ENCODE data around the gene OGT. TPM values are rescaled to one million over a fixed set of nuclear protein-coding genes. Genes with fewer than 3 reads are reported as not detected.

OGT gene
- total RNA-seq, 1 experiment from 2014 or later: 130 TPM

- DNase-seq (ENCODE audit: low spot score): no peak
- ChIA-PET CTCF (no interaction called here), POLR2A (ENCODE audit: low non-redundant PET) (no interaction called here)
- Histone ChIP-seq H3K9me3 (ENCODE audit: low read depth, low read length, poor library complexity, severe bottlenecking) (no peaks in the 10 kb centered on the region), H3K4me3 (ENCODE audit: low read depth, low read length, poor library complexity, severe bottlenecking) (no peak overlapping the region), H3K36me3 (ENCODE audit: insufficient read depth, low read length, poor library complexity, severe bottlenecking) (peaks cover 34% of the 10 kb centered on the region), H3K27me3 (replicated peaks; ENCODE audit: insufficient read depth, low read depth, low read length, poor library complexity) (no peaks in the 10 kb centered on the region), H3K4me1 (ENCODE audit: insufficient read depth, low read length, poor library complexity, severe bottlenecking) (no peaks in the 10 kb centered on the region), H3K27ac (ENCODE audit: low read depth, low read length, poor library complexity, severe bottlenecking) (no peak overlapping the region)
- TF ChIP-seq CTCF (conservative IDR thresholded peaks at IDR 0.05; ENCODE audit: low read depth, low read length): no peak
- TF ChIP-seq EZH2 (IDR thresholded peaks at IDR 0.05; ENCODE audit: borderline replicate concordance, low read depth, low read length, poor library complexity, severe bottlenecking): no peak
- no TSS peak for BruUV-seq (replicated peaks)
- intact Hi-C loops (cut with micrococcal nuclease; ENCODE audit: unreplicated experiment): no loop called here
These were observed 44.8 kb downstream of the OGT start for GRCh38 chrX:71577682-71578081.

GRCh38 chrX:71578253-71579135, 45.6 kb downstream of the OGT start, which contains the start of gene GCNA:
Gene GCNA (plus strand): TSS chrX:71578437. CDS start chrX:71580822, 2,385 bp downstream.
- intact Hi-C loops (cut with micrococcal nuclease; ENCODE audit: unreplicated experiment): no loop called here
- Histone ChIP-seq H3K27me3 (replicated peaks; ENCODE audit: insufficient read depth, low read depth, low read length, poor library complexity) (no peaks in the 10 kb centered on the region), H3K9me3 (ENCODE audit: low read depth, low read length, poor library complexity, severe bottlenecking) (no peaks in the 10 kb centered on the region), H3K27ac (ENCODE audit: low read depth, low read length, poor library complexity, severe bottlenecking) (no peak within 1 kb of the TSS), H3K4me1 (ENCODE audit: insufficient read depth, low read length, poor library complexity, severe bottlenecking) (no peaks in the 10 kb centered on the region), H3K36me3 (ENCODE audit: insufficient read depth, low read length, poor library complexity, severe bottlenecking) (peaks cover 26% of the 10 kb centered on the region), H3K4me3 (ENCODE audit: low read depth, low read length, poor library complexity, severe bottlenecking) (no peak within 1 kb of the TSS)
- no peak for TF ChIP-seq CTCF (conservative IDR thresholded peaks at IDR 0.05; ENCODE audit: low read depth, low read length)
- TF ChIP-seq EZH2 (IDR thresholded peaks at IDR 0.05; ENCODE audit: borderline replicate concordance, low read depth, low read length, poor library complexity, severe bottlenecking): no peak
- POLR2A ChIA-PET (ENCODE audit: low non-redundant PET): no interaction called here
- DNase-seq (ENCODE audit: low spot score): no peak
- CTCF ChIA-PET: no interaction called here
- no TSS peak for BruUV-seq (replicated peaks)

DNA sequence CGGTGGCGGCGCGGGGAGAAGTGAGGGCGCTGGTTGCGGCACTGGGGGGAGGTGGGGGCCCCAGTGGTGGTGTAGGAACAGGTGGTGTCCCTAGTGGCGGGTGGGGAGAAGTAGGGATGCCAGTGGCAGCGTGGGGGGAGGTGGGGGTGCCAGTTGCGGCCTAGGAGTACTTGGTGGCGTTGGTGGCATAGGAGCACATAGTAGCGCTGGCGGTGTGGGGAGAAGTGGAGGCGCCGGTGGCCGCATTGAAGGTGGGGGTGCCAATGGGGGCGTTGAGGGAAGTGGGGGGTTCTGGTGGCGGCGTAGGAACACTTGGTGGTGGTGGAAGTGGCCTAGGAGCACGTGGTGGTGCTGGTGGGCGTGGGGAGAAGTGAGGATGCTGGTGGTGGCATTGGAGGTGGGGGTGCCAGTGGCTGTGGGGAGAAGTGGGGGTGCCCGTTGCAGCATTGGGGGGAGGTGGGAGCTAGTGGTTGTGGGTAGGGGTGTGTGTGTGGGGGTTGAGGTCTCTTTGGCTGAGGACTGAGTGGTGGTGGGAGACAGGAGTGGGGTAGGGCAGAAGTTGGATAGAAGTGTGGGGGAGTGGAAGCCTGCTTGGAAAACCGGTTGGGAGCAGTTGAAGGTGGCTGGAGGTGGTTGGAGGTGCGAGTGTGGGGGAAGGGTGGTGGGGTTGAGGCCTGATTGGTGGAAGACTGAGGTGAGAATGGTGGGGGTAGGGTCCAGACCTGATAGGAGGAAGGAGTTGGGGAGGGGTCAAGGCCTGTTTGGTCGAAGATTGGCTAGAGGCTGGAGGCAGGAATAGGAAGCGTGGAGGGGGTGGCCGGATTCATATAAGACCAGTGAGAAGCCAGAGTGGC, 46.5 kb downstream of the OGT start:
- TF ChIP-seq EZH2 (IDR thresholded peaks at IDR 0.05; ENCODE audit: borderline replicate concordance, low read depth, low read length, poor library complexity, severe bottlenecking) (no peak), CTCF (conservative IDR thresholded peaks at IDR 0.05; ENCODE audit: low read depth, low read length) (no peak)
- Histone ChIP-seq H3K4me1 (ENCODE audit: insufficient read depth, low read length, poor library complexity, severe bottlenecking) (no peaks in the 10 kb centered on the region), H3K4me3 (ENCODE audit: low read depth, low read length, poor library complexity, severe bottlenecking) (no peak overlapping the region), H3K27ac (ENCODE audit: low read depth, low read length, poor library complexity, severe bottlenecking) (no peak overlapping the region), H3K27me3 (replicated peaks; ENCODE audit: insufficient read depth, low read depth, low read length, poor library complexity) (no peaks in the 10 kb centered on the region), H3K9me3 (ENCODE audit: low read depth, low read length, poor library complexity, severe bottlenecking) (no peaks in the 10 kb centered on the region), H3K36me3 (ENCODE audit: insufficient read depth, low read length, poor library complexity, severe bottlenecking) (peaks cover 17% of the 10 kb centered on the region)
- no TSS peak for BruUV-seq (replicated peaks)
- ChIA-PET POLR2A (ENCODE audit: low non-redundant PET) (no interaction called here), CTCF (no interaction called here)
- intact Hi-C loops (cut with micrococcal nuclease; ENCODE audit: unreplicated experiment): no loop called here
- no peak for DNase-seq (ENCODE audit: low spot score)
